HEK293 (cell line): ENCODE measurements around the gene C10orf67.
"Not testable (repeated sequence)": the region's sequence is repeated elsewhere in the genome, so short reads cannot be mapped to it uniquely, and the experiment has no call there.

ENCODE experiments used
- CTCF ChIA-PET: fragments of 350-600 bp; formaldehyde crosslinking; extraction: SDS; loops from one replicate; lab custom pipeline; 2021; ENCODE audit warnings: antibody characterized with exemption; lab: Yijun Ruan, JAX
- POLR2A ChIA-PET: fragments of 300-600 bp; formaldehyde crosslinking; extraction: SDS; loops from one replicate; lab custom pipeline; 2020; ENCODE audit warnings: antibody characterized with exemption, inconsistent platforms; lab: Yijun Ruan, JAX
- H3K27ac ChIP-seq: fragments of 200-500 bp; sonication (Bioruptor generic); 2 replicates; pipeline ENCODE4 v1.5.1; 2014; ENCODE audit warnings: low read depth, low read length, control low read depth, inconsistent platforms; ENCODE audit errors: extremely low read depth
- H3K36me3 ChIP-seq, 2 experiments: fragments of 200-500 bp in 1 of 2; sonication (Bioruptor generic) in 1 of 2; 1 replicate in 1 of 2; 2 replicates in 1 of 2; pipeline ENCODE4 v1.5.1; 2014 to 2017; ENCODE audit warnings: inconsistent platforms in 2 of 2, low read length in 2 of 2; ENCODE audit not compliant: control insufficient read depth in 2 of 2, insufficient read depth in 1 of 2
- H3K4me1 ChIP-seq: fragments of 200-500 bp; sonication (Bioruptor generic); 2 replicates; pipeline ENCODE4 v1.5.1; 2014; ENCODE audit warnings: mild to moderate bottlenecking, low read length, inconsistent platforms; ENCODE audit not compliant: control insufficient read depth, insufficient read depth
- H3K4me3 ChIP-seq: 2 replicates; pipeline ENCODE4 v1.5.1; 2011; ENCODE audit warnings: low read depth, mild to moderate bottlenecking, control low read depth, low read length, moderate library complexity
- H3K9me3 ChIP-seq: fragments of 200-500 bp; sonication (Bioruptor generic); 2 replicates; pipeline ENCODE4 v1.5.1; 2014; ENCODE audit warnings: low read depth, low read length, inconsistent platforms; ENCODE audit not compliant: control insufficient read depth, insufficient read depth
- KLF17 ChIP-seq: fragments of 450-650 bp; formaldehyde crosslinking; IDR thresholded peaks from 2 replicates; pipeline ENCODE4 v1.5.1; 2016; ENCODE audit warnings: missing biosample characterization, missing genetic modification characterization
- MZF1 ChIP-seq: fragments of 450-650 bp; formaldehyde crosslinking; IDR thresholded peaks from 2 replicates; pipeline ENCODE4 v1.5.1; 2017; ENCODE audit warnings: missing biosample characterization, missing genetic modification characterization, borderline replicate concordance
- PRDM4 ChIP-seq: fragments of 450-650 bp; formaldehyde crosslinking; IDR thresholded peaks from 2 replicates; pipeline ENCODE4 v1.5.1; 2017; ENCODE audit warnings: missing biosample characterization, missing genetic modification characterization
- YY1 ChIP-seq: fragments of 450-650 bp; formaldehyde crosslinking; IDR thresholded peaks from 2 replicates; pipeline ENCODE4 v1.5.1; 2018; ENCODE audit warnings: missing biosample characterization, missing genetic modification characterization
- YY2 ChIP-seq: fragments of 450-650 bp; formaldehyde crosslinking; IDR thresholded peaks from 2 replicates; pipeline ENCODE4 v1.5.1; 2016; ENCODE audit warnings: missing biosample characterization, missing genetic modification characterization
- ZBTB48 ChIP-seq: fragments of 450-650 bp; formaldehyde crosslinking; IDR thresholded peaks from 2 replicates; pipeline ENCODE4 v1.5.1; 2016; ENCODE audit warnings: missing biosample characterization, missing genetic modification characterization
- ZEB2 ChIP-seq: fragments of 450-650 bp; formaldehyde crosslinking; IDR thresholded peaks from 2 replicates; pipeline ENCODE4 v1.5.1; 2016; ENCODE audit warnings: missing biosample characterization, missing genetic modification characterization
- ZFP69B ChIP-seq: fragments of 450-650 bp; formaldehyde crosslinking; IDR thresholded peaks from 2 replicates; pipeline ENCODE4 v1.5.1; 2016; ENCODE audit warnings: missing biosample characterization, missing genetic modification characterization
- ZNF169 ChIP-seq: fragments of 450-650 bp; formaldehyde crosslinking; IDR thresholded peaks from 2 replicates; pipeline ENCODE4 v1.5.1; 2016; ENCODE audit warnings: missing biosample characterization, missing genetic modification characterization
- ZNF175 ChIP-seq: fragments of 450-650 bp; formaldehyde crosslinking; IDR thresholded peaks from 2 replicates; pipeline ENCODE4 v1.5.1; 2016; ENCODE audit warnings: missing biosample characterization, missing genetic modification characterization
- ZNF239 ChIP-seq: fragments of 450-650 bp; formaldehyde crosslinking; IDR thresholded peaks from 2 replicates; pipeline ENCODE4 v1.5.1; 2016; ENCODE audit warnings: missing biosample characterization, missing genetic modification characterization
- ZNF341 ChIP-seq: fragments of 450-650 bp; formaldehyde crosslinking; IDR thresholded peaks from 2 replicates; pipeline ENCODE4; 2016; ENCODE audit warnings: low read depth, missing biosample characterization, missing genetic modification characterization
- ZNF362 ChIP-seq: fragments of 450-650 bp; formaldehyde crosslinking; IDR thresholded peaks from 2 replicates; pipeline ENCODE4 v1.5.1; 2016; ENCODE audit warnings: missing biosample characterization, missing genetic modification characterization
- ZNF416 ChIP-seq: fragments of 450-650 bp; formaldehyde crosslinking; IDR thresholded peaks from 2 replicates; pipeline ENCODE4 v1.5.1; 2016; ENCODE audit warnings: missing biosample characterization, missing genetic modification characterization
- ZNF510 ChIP-seq: fragments of 450-650 bp; formaldehyde crosslinking; IDR thresholded peaks from 2 replicates; pipeline ENCODE4 v1.5.1; 2018; ENCODE audit warnings: mild to moderate bottlenecking, missing genetic modification characterization, missing biosample characterization; ENCODE audit not compliant: insufficient replicate concordance
- ZNF560 ChIP-seq: fragments of 450-650 bp; formaldehyde crosslinking; IDR thresholded peaks from 2 replicates; pipeline ENCODE4 v1.5.1; 2017; ENCODE audit warnings: missing biosample characterization, missing genetic modification characterization, borderline replicate concordance
- ZNF626 ChIP-seq: fragments of 450-650 bp; sonication (Bioruptor Pico); formaldehyde crosslinking; IDR thresholded peaks from 2 replicates; pipeline ENCODE4 v1.5.1; 2018; ENCODE audit warnings: missing biosample characterization, missing genetic modification characterization, inconsistent platforms
- ZNF707 ChIP-seq: fragments of 450-650 bp; formaldehyde crosslinking; IDR thresholded peaks from 2 replicates; pipeline ENCODE4 v1.5.1; 2016; ENCODE audit warnings: missing biosample characterization, missing genetic modification characterization
- TF ChIP-seq, protein P1 (sequence below): sonication (generic); formaldehyde crosslinking; IDR thresholded peaks from 2 replicates; pipeline ENCODE4 v1.8.1; 2022; ENCODE audit warnings: mild to moderate bottlenecking, moderate library complexity, missing genetic modification reagents
- TF ChIP-seq, protein P2 (sequence below): fragments of 450-650 bp; formaldehyde crosslinking; IDR thresholded peaks from 2 replicates; pipeline ENCODE4 v1.5.1; 2016; ENCODE audit warnings: missing biosample characterization, missing genetic modification characterization, low read depth
- TF ChIP-seq, protein P3 (sequence below): fragments of 450-650 bp; formaldehyde crosslinking; IDR thresholded peaks from 2 replicates; pipeline ENCODE4; 2016; ENCODE audit warnings: missing biosample characterization, missing genetic modification characterization
- TF ChIP-seq, protein P4 (sequence below): fragments of 450-650 bp; formaldehyde crosslinking; IDR thresholded peaks from 2 replicates; pipeline ENCODE4 v1.5.1; 2016; ENCODE audit warnings: missing biosample characterization, missing genetic modification characterization

C10orf67 gene

GRCh38 chr10:23391821-23392220 lies 47.2 kb upstream of the C10orf67 start:
- CTCF ChIA-PET: interaction anchor here (0.7 to 1.3 kb wide), 3 partner anchors 9 to 263 kb away, joined by 3 read pairs; no protein-coding TSS in a partner anchor
- no peaks in the 10 kb centered on the region for H3K4me1 ChIP-seq
- no peak overlapping the region for H3K4me3 ChIP-seq
- POLR2A ChIA-PET: no interaction called here
- TF ChIP-seq ZNF510 (tag by site-specific recombination) (no peak), YY2 (tag by site-specific recombination) (no peak), KLF17 (tag by site-specific recombination) (no peak), ZNF362 (tag by site-specific recombination) (no peak), MZF1 (tag by site-specific recombination) (no peak), ZNF626 (tag by site-specific recombination) (no peak), ZNF560 (tag by site-specific recombination) (no peak), ZNF175 (tag by site-specific recombination) (no peak), YY1 (tag by site-specific recombination) (no peak)
- TF ChIP-seq, protein P1, sequence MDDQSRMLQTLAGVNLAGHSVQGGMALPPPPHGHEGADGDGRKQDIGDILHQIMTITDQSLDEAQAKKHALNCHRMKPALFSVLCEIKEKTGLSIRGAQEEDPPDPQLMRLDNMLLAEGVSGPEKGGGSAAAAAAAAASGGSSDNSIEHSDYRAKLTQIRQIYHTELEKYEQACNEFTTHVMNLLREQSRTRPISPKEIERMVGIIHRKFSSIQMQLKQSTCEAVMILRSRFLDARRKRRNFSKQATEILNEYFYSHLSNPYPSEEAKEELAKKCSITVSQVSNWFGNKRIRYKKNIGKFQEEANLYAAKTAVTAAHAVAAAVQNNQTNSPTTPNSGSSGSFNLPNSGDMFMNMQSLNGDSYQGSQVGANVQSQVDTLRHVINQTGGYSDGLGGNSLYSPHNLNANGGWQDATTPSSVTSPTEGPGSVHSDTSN (CRISPR knock-in tag): no peak
- TF ChIP-seq, protein P2, sequence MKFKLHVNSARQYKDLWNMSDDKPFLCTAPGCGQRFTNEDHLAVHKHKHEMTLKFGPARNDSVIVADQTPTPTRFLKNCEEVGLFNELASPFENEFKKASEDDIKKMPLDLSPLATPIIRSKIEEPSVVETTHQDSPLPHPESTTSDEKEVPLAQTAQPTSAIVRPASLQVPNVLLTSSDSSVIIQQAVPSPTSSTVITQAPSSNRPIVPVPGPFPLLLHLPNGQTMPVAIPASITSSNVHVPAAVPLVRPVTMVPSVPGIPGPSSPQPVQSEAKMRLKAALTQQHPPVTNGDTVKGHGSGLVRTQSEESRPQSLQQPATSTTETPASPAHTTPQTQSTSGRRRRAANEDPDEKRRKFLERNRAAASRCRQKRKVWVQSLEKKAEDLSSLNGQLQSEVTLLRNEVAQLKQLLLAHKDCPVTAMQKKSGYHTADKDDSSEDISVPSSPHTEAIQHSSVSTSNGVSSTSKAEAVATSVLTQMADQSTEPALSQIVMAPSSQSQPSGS (tag by site-specific recombination): no peak
- TF ChIP-seq, all 188 proteins: peak for 0
- no peaks in the 10 kb centered on the region for H3K9me3 ChIP-seq
- no peaks in the 10 kb centered on the region for H3K36me3 ChIP-seq
- H3K27ac ChIP-seq: no peak overlapping the region

- CTCF ChIA-PET: interaction anchor here (0.7 kb wide), 1 partner anchor 233 kb away, joined by 3 read pairs; no protein-coding TSS in a partner anchor
- POLR2A ChIA-PET: no interaction called here
Observed at GRCh38 chr10:23390809-23391208, 46.2 kb upstream of the C10orf67 start.

DNA sequence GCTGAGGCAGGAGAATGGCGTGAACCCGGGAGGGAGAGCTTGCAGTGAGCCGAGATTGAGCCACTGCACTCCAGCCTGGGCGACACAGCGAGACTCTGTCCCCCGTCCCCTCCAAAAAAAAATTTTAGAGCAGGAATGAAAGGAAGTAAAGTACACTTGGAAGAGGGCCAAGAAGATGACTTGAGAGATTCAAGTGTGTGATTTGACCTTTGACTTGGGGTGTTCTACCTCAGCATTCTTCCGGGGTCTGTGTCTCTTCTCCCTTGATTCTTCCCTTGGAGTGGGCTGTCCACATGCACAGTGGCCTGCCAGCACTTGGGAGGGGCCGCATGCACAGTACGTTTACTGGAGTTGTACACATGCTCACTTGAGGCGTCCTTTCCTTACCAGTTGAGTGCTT lies 45.8 kb upstream of the C10orf67 start:
- H3K9me3 ChIP-seq, POLR2A ChIA-PET, H3K4me1 ChIP-seq, CTCF ChIA-PET, H3K4me3 ChIP-seq, H3K27ac ChIP-seq, H3K36me3 ChIP-seq: not testable (repeated sequence)

More at GRCh38 chr10:23390809-23391208, 46.2 kb upstream of the C10orf67 start:
- H3K27ac ChIP-seq: no peak overlapping the region
- H3K36me3 ChIP-seq: no peaks in the 10 kb centered on the region
- no peaks in the 10 kb centered on the region for H3K4me1 ChIP-seq
- no peak overlapping the region for H3K4me3 ChIP-seq
- H3K9me3 ChIP-seq: no peaks in the 10 kb centered on the region
- TF ChIP-seq ZNF416 (tag by site-specific recombination): no peak
- TF ChIP-seq, protein P2 (tag by site-specific recombination): no peak
- no peak for TF ChIP-seq ZNF341
- no peak for TF ChIP-seq ZFP69B (tag by site-specific recombination)
- no peak for TF ChIP-seq ZBTB48 (tag by site-specific recombination)
- TF ChIP-seq, protein P3, sequence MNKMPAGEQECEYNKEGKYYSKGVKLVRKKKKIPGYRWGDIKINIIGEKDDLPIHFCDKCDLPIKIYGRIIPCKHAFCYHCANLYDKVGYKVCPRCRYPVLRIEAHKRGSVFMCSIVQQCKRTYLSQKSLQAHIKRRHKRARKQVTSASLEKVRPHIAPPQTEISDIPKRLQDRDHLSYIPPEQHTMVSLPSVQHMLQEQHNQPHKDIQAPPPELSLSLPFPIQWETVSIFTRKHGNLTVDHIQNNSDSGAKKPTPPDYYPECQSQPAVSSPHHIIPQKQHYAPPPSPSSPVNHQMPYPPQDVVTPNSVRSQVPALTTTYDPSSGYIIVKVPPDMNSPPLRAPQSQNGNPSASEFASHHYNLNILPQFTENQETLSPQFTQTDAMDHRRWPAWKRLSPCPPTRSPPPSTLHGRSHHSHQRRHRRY: no peak
- TF ChIP-seq, protein P4, sequence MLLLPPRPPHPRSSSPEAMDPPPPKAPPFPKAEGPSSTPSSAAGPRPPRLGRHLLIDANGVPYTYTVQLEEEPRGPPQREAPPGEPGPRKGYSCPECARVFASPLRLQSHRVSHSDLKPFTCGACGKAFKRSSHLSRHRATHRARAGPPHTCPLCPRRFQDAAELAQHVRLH (tag by site-specific recombination): no peak
- no peak for TF ChIP-seq PRDM4 (tag by site-specific recombination)
- TF ChIP-seq ZNF169 (tag by site-specific recombination): no peak
- no peak for TF ChIP-seq ZNF707 (tag by site-specific recombination)
- no peak for TF ChIP-seq ZEB2 (tag by site-specific recombination)
- no peak for TF ChIP-seq ZNF239 (tag by site-specific recombination)
